HuH-7.5 (cell line): Measurements from ENCODE around the gene KCNN3.

Experiments
- DNase-seq: peaks from one replicate; pipeline ENCODE4 v3.0.0; 2011; ENCODE audit warnings: low spot score

The KCNN3 gene

DNA sequence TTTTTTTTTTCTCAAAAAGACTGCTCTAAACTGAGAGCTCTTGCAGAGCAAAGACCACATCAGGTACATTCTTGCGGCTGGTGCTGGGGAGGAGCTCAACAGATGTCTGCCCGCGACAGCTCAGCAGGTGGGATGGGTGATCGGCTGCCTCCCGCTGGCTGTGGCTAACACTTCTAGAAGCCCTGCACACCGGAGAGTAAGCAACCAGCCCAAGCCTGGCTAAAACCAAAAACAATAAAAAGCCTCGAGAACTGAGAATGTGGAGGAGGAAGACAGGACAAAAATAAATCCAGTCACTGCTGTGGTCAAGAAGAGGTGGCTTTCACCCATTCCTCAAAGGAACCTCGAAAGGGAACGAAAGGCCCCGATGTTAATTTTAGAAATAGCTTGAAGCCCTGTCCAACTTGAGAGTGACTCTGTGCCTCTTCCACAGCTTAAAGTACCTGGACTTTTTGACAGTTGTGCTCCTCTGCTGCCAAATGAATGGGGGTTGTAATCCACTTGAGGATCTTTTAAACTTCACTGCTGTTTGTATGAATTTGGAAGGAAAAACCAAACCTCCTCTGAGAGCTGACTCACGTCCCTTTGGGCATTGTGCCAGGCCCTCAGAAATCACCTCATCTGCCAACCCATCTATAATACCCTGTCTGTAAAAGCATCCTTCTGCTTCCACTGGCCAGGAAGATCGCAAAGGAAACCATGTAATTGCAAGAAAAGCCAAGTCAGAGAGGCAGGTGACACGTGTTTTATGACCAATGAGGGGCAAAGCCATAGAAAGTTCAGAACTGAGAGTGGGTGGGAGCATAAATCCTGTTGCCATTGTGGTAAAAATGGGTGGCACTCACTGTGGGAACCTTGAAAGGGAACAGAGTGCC lies 78.6 kb downstream of the KCNN3 start:
- no peak for DNase-seq

DNA sequence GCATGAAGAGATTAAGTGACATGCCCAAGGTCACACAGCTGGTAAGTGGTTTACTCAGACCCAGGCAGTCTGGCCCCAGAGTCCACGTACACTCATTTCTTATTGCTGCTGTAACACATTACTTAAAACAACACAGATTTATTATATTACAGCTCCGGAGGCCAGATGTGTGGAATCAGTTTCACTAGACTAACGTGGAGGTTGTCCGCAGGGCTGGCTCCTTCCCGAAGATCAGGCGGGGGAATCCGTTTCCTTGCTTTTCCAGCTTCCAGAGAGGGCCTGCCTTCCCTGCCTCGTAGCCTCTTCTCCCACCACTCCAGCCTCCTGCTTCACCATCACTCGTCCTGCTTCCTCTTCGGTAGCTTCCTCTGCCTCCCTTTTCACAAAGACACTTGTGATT lies 81.2 kb downstream of the KCNN3 start:
- no peak for DNase-seq

DNA sequence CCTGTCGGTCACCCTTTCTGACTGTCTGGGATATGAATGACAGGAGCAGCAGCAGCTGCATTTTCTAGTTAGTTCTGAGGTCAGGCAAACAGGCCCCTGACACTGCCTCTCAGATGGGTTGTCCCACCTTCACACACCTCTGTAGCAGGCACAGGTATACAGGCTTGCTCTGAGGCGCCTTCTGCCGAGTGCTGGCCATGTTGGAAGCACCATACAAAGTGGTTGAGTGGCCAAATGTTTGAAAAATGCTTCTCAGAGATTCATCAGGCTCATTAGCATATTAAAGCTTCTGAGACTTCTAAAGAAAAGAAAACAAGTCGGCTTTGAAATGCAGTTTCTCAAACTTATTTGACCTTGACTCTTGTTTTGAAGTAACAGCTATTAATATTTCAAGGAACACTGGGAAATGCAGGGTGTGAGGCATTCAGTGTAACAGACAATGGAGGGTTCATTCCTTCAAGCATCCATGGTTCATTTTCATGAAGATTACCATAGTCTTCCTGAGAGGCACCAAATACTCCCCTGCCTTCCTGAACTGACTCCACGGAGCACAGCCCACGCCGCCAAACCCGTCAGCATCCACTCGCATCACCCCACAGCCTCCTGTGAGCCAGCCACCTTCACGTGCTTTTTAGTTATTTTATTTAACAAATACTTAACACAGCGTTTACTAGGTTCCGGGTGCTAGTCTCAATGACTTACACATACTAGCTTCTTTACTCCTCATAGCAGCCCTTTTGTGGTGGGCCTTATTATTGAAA lies 81.8 kb downstream of the KCNN3 start:
- DNase-seq = no peak

DNA sequence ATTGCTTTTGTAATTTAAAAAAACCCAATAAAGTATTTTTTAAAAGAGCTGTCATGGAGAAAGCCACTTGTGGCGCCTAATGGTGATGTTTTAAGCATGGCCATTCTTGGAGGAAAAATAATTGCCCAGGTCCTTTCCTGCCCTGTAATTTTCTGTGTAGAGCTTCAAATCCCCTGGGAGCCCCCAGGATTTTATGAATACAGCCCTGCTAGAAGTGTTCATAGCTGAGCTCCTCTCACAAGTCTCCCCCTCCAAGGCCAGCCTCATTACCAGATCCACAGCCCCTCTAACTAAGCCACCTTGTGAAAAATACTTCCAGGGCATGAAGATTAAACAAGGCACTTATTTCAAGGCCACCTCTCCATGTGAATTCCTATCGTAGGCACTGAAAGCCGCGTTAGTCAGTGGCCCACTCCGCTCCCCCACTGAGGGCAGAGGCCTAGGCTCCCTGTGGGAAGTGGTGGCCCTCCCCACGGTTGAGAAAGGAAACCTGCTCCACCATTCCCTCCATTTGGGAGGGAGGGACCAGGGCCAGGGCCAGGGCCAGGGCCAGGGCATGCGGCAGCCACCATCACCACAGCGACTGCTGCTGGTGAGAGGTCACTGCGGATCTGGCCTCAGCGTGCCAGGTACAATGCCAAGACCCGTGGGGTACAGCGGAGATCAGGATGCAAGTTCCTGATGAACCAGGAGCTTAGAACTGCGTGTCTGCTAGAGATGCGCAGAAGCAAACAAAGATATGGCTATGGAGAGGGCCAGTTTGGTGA lies 83.1 kb downstream of the KCNN3 start:
- no peak for DNase-seq

GRCh38 chr1:154784924-154785531 lies 85.1 kb downstream of the KCNN3 start:
- peak; percentile 33 for DNase-seq

- DNase-seq = no peak
Observed at GRCh38 chr1:154784416-154784815, 85.7 kb downstream of the KCNN3 start.

GRCh38 chr1:154783976-154784375 lies 86.1 kb downstream of the KCNN3 start:
- no peak for DNase-seq

- DNase-seq = no peak
Observed at GRCh38 chr1:154780541-154780940, 89.5 kb downstream of the KCNN3 start.

DNA sequence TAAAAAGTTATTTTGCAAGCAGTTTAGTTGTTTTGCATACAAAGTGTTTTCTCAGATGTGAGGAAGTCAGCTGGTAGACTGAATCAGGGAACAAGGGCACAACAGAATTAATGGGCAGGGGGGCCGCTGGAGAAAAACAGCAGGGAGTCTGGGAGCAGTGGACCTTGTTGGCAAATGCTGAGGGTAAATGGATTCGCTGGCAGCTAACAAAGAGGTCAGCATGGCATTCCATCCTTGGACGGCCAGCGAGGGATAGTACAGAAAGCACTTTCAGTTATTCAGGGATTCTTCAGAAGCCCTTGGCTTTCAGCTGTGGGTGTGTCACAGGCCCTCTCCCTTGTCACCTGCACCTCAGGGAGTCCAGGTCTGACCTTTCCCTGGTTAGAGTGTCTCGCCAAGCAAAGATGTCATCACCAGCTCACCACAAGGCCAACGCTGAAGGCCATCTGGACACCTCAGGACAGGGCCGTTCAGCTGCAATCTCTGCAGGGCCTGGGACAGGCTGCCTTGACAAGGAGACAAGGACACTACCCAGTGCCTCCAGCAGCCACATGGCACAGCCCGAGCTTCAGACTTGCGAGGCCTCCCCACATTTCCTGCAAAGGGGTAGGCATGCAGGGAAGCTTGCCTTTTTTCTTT lies 90.4 kb downstream of the KCNN3 start:
- DNase-seq = no peak

DNA sequence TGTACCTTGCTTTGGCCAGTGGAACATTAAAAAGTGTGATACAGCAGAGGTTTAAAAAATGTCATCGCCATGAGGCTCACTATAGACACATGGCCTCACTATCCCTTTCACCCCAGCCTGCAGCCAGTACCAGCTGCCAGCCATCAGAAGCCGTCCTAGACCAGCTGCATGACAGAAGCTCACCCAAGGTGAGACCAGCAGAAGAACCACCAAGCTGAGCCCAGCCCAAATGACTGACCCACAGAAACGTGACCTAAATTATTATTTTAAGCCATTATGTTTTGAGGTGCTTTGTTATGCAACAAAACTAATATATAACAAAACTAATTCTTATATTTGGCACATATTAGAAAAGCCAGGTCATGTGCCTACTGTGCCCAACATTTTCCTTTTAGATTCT lies 91.1 kb downstream of the KCNN3 start:
- DNase-seq = no peak

DNA sequence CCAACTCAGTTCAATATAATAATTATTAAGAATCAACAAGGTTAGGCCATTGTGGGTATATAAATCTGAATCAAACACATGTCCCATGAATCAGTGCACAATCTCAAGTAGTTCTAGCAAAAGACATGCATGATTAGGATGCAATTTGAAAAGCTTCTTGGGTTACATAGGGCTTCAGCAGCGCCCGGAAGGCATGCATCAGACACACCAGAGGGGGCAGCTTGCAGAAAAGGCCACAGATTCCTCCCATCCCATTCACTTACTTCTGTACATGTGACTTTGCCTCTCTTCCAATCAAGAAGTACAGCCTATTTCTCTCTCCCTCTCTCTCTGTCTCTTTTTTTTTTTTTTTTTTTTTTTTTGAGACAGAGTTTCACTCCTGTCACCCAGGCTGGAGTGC lies 91.8 kb downstream of the KCNN3 start:
- DNase-seq = no peak

GRCh38 chr1:154777781-154778180 lies 92.3 kb downstream of the KCNN3 start:
- DNase-seq = no peak

GRCh38 chr1:154777154-154777553 lies 92.9 kb downstream of the KCNN3 start:
- no peak for DNase-seq

DNA sequence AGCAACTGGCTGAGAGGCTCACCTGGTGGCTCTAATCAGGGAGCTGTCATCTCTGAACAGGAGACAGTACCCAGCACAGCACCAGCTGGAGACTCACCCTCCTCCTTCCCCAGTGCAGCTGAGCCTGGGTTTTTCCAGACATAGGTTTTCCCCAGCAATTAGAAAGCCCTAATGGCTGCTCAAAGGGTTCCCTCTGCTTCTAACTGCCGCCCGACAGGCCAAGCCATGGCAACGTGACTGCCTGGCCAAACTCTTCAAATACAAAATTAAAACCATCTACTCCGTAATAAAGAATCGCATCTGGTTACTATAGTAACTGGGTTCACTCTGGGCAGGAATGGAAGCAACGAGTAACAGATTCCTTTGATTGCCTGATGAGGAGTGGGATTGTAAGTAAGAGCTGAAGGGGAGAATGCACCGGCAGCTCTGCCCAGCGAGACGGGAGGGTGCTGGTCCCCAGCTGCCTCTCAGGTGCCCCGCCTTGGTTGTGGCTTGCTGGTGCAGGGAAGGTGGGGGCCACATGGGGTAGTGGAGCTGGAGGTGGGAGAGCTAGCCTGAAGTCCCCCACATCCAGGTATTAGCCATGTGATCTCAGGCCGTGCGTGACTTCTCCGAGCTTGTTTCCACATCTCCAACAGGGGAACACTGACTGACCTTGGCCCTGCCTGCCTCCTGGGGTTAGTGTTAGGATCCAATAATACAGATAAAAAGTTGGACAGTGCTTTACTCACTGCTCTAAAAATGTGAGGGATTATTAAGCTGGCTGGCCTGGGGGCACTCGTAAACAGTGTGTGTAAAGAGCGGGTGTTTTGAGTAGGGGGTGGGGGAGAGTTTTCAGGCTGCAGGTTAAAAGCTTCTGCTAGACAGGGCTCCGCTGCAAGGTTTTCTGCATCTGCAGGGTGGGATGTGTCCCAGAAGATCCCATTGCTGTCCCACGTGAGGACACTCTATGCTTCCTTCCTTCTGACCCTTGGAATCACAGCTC lies 94.2 kb downstream of the KCNN3 start:
- no peak for DNase-seq

DNA sequence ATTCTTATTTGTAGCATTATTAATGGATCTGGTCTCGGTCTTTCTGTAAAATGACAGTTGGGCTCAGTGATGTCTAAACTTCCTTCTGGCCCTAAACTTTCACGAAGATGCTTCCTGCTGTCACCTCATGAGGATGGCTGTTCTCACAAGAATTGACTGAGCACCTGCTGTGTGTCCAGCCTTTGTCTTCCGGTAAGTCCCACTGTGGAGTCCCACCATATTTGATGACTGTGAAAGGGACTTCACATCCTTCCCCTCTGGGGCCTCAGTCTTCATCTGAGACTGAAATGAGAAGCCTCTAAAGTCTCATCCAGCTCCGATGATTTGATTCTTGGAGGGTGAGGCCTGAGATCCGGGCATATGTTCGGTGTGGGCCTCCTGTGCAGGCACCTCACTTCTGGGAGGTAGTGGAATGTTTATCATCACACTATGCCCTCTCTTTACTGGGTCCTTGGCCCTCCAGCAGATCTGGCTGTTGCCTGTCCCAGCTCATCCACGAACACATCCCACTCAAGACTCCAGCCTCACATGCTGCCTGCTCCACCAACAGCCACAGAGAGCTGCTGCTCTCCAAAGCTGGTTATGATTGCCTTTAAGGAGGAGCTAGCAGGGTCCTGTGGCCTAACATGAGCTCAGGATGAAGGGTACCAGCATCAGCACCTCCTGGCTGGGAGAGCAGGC lies 95.8 kb downstream of the KCNN3 start:
- no peak for DNase-seq

DNA sequence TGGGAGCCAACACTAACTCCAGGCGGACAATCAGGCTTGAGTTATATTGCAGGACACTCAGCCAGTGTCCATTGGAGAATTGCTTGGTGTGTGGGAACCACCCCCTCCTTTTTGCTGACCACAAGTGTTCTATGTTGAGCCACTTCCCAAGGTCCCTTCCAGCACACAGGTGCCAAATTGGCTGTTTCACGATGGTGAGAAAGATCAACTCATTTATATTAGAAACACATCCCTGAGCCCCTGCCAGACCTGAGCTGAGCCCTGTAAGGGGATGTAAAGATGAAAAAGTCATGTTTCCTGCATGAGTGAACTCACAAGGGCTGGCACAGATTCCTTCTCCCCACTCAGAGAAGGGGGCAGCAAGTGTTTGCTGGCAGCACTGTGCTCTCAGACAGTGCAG lies 96.5 kb downstream of the KCNN3 start:
- DNase-seq = no peak

DNA sequence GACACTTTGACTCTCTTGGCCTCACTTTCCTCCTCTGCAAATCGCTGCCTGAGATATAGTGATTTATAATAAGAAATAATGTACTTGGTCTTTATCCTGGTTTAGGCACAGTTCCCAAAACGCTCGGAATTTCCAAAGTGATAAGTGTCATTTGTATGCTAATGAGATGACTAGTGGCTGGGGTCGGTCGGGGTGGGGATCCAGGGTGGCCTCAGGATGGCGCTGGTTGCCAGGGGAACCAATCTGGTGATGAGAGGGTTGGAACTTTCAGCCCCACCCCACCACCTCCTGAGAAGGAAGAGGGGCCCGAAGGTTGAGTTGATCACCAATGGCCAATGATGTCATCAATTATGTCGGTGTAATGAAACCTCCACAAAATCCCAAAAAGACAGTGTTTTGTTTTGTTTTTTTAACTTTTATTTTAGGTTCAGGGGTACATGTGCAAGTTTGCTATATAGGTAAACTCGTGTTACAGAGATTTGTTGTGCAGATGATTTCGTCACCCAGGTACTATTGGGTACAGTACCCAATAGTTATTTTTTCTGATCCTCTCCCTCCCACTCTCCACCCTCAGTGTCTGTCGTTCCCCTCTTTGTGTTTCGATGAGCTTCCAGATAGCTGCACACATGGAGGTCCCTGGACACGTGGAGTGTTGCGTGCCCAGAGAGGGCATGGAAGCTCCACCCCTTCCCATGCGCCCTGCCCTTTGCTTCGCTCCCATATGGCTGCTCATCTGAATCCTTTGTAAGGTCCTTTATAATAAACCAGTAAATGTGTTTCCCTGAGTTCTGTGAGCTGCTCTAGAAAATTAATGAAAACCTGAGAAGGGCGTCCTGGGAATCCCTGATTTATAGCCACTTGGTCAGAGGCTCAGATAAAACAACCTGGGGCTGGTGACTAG lies 97.2 kb downstream of the KCNN3 start:
- DNase-seq = no peak

GRCh38 chr1:154772056-154772455 lies 98.0 kb downstream of the KCNN3 start:
- no peak for DNase-seq
